ENCODE results near the gene L3MBTL2.

The L3MBTL2 gene

GRCh38 chr22:41280854-41281253, 75.7 kb downstream of the L3MBTL2 start:
- no peak for DNase-seq

All from activated T-cell treated with anti-CD3 and anti-CD28 coated beads, Interleukin-2, amount 50 U/mL, for 1 hour (primary cell).